HL-60 (cell line): ENCODE data around the gene NR2F1.

ENCODE experiments used
- DNase-seq, 2 experiments: peaks; one replicate each; pipeline ENCODE4 v3.0.0-alpha.2; 2010 to 2020; ENCODE audit warnings: low read depth in 1 of 2, low spot score in 1 of 2
- H3K27ac ChIP-seq: fragments of 250-450 bp; sonication (Bioruptor Pico); replicated peaks from 2 replicates; pipeline ENCODE4 v1.5.1; 2020; ENCODE audit warnings: mild to moderate bottlenecking, moderate library complexity
- H3K27me3 ChIP-seq: fragments of 250-450 bp; sonication (Bioruptor Pico); 2 replicates; pipeline ENCODE4 v1.5.1; 2021; ENCODE audit warnings: mild to moderate bottlenecking, moderate library complexity; ENCODE audit not compliant: insufficient read depth, poor library complexity, severe bottlenecking
- H3K4me3 ChIP-seq: replicated peaks from 2 replicates; pipeline ENCODE4 v1.5.1; 2011; ENCODE audit warnings: mild to moderate bottlenecking, control low read depth, low read length; ENCODE audit not compliant: insufficient read depth
- CTCF ChIP-seq: IDR thresholded peaks from one replicate; pipeline ENCODE4 v1.5.1; 2011; ENCODE audit warnings: low read length, control low read depth, inconsistent platforms; ENCODE audit not compliant: insufficient read depth
- GABPA ChIP-seq: IDR thresholded peaks from 2 replicates; pipeline ENCODE4 v1.6.1; 2012; ENCODE audit warnings: low read depth
- POLR2AphosphoS5 ChIP-seq: IDR thresholded peaks from 2 replicates; pipeline ENCODE4 v1.6.1; 2012; ENCODE audit warnings: low read depth
- REST ChIP-seq: IDR thresholded peaks from 2 replicates; pipeline ENCODE4 v1.6.1; 2012; ENCODE audit warnings: low read depth; ENCODE audit not compliant: insufficient replicate concordance
- SPI1 ChIP-seq: IDR thresholded peaks from 2 replicates; pipeline ENCODE4 v1.6.1; 2012; ENCODE audit warnings: low read depth, mild to moderate bottlenecking, borderline replicate concordance

Gene NR2F1

GRCh38 chr5:93611273-93611975, 28.4 kb downstream of the NR2F1 start:
- no peak overlapping the region for H3K27ac ChIP-seq
- H3K27me3 ChIP-seq: peaks cover 25% of the 10 kb centered on the region
- DNase-seq: no peak
- no peak for TF ChIP-seq REST
- TF ChIP-seq POLR2AphosphoS5: no peak
- no peak for TF ChIP-seq SPI1
- TF ChIP-seq GABPA: no peak
- TF ChIP-seq CTCF: no peak
- no peak overlapping the region for H3K4me3 ChIP-seq

- no peak overlapping the region for H3K27ac ChIP-seq
- H3K27me3 ChIP-seq: peaks cover 21% of the 10 kb centered on the region
- DNase-seq: no peak
- TF ChIP-seq GABPA (no peak), POLR2AphosphoS5 (no peak), REST (peak; percentile 89)
- H3K4me3 ChIP-seq: no peak overlapping the region
Observed at GRCh38 chr5:93611976-93612854, 29.2 kb downstream of the NR2F1 start.

GRCh38 chr5:93612855-93613243, 29.8 kb downstream of the NR2F1 start:
- DNase-seq: no peak
- H3K27me3 ChIP-seq: peaks cover 21% of the 10 kb centered on the region
- H3K27ac ChIP-seq: no peak overlapping the region
- no peak for TF ChIP-seq CTCF
- no peak for TF ChIP-seq POLR2AphosphoS5
- TF ChIP-seq REST: no peak
- TF ChIP-seq SPI1: no peak
- no peak for TF ChIP-seq GABPA
- no peak overlapping the region for H3K4me3 ChIP-seq
